ENCODE results near the gene KL. TPM values are rescaled to one million over a fixed set of nuclear protein-coding genes. Genes with fewer than 3 reads are reported as not detected.

KL gene
- 0.05 TPM in 1 of 2 replicates, not detected in the other for total RNA-seq (2014; rRNA removed; shearing (Covaris generic))
- polyA plus RNA-seq (2014; cell fraction: nucleus; rRNA removed): not detected in 2 replicates

- no peak for DNase-seq (ENCODE audit: extremely low read depth, low read depth)
These were observed at the start of gene KL for GRCh38 chr13:33016414-33017322. Gene KL, plus strand, starts transcription at chr13:33016423. Its CDS starts 18 bp downstream, at chr13:33016441.

GRCh38 chr13:32967584-32968182 is 48.5 kb upstream of the KL start:
- no peak for DNase-seq (ENCODE audit: extremely low read depth, low read depth)

- no peak for DNase-seq (ENCODE audit: extremely low read depth, low read depth)
These were observed 47.9 kb upstream of the KL start for GRCh38 chr13:32968316-32968715.

- DNase-seq (ENCODE audit: extremely low read depth, low read depth): no peak
These were observed 47.4 kb upstream of the KL start for GRCh38 chr13:32968793-32969192.

GRCh38 chr13:32969516-32969941 is 46.7 kb upstream of the KL start:
- DNase-seq (ENCODE audit: extremely low read depth, low read depth): no peak

GRCh38 chr13:32976056-32976805 is 40.0 kb upstream of the KL start:
- DNase-seq (ENCODE audit: extremely low read depth, low read depth): no peak

GRCh38 chr13:32976912-32977311 is 39.3 kb upstream of the KL start:
- no peak for DNase-seq (ENCODE audit: extremely low read depth, low read depth)

- DNase-seq (ENCODE audit: extremely low read depth, low read depth): no peak
These were observed 38.9 kb upstream of the KL start for GRCh38 chr13:32977321-32977720.

- no peak for DNase-seq (ENCODE audit: extremely low read depth, low read depth)
These were observed 37.9 kb upstream of the KL start for GRCh38 chr13:32978278-32978677.

- DNase-seq (ENCODE audit: extremely low read depth, low read depth): no peak
These were observed 33.2 kb upstream of the KL start for GRCh38 chr13:32983058-32983457.

- peak; percentile 54 for DNase-seq (ENCODE audit: extremely low read depth, low read depth)
These were observed 31.2 kb upstream of the KL start for GRCh38 chr13:32984857-32985626.

- no peak for DNase-seq (ENCODE audit: extremely low read depth, low read depth)
These were observed 29.7 kb upstream of the KL start for GRCh38 chr13:32986552-32986951.

GRCh38 chr13:32987462-32987861 is 28.8 kb upstream of the KL start:
- no peak for DNase-seq (ENCODE audit: extremely low read depth, low read depth)

- DNase-seq (ENCODE audit: extremely low read depth, low read depth): no peak
These were observed 27.5 kb upstream of the KL start for GRCh38 chr13:32988608-32989289.

- no peak for DNase-seq (ENCODE audit: extremely low read depth, low read depth)
These were observed 26.9 kb upstream of the KL start for GRCh38 chr13:32989290-32989667.

GRCh38 chr13:32989942-32990341 is 26.3 kb upstream of the KL start:
- DNase-seq (ENCODE audit: extremely low read depth, low read depth): no peak

- DNase-seq (ENCODE audit: extremely low read depth, low read depth): no peak
These were observed 23.1 kb upstream of the KL start for GRCh38 chr13:32993145-32993544.

- DNase-seq (ENCODE audit: extremely low read depth, low read depth): no peak
These were observed 18.8 kb upstream of the KL start for GRCh38 chr13:32997399-32997798.

GRCh38 chr13:32998966-32999365 is 17.3 kb upstream of the KL start:
- DNase-seq (ENCODE audit: extremely low read depth, low read depth): no peak

GRCh38 chr13:33000365-33000764 is 15.9 kb upstream of the KL start:
- no peak for DNase-seq (ENCODE audit: extremely low read depth, low read depth)
